ENCODE measurements around the gene PBX3. TPM values are rescaled to one million over a fixed set of nuclear protein-coding genes. Genes with fewer than 3 reads are reported as not detected.

The PBX3 gene
- total RNA-seq, 6 experiments from 2014 or later = 13.0 to 20.2 (median 15.0) TPM

DNA sequence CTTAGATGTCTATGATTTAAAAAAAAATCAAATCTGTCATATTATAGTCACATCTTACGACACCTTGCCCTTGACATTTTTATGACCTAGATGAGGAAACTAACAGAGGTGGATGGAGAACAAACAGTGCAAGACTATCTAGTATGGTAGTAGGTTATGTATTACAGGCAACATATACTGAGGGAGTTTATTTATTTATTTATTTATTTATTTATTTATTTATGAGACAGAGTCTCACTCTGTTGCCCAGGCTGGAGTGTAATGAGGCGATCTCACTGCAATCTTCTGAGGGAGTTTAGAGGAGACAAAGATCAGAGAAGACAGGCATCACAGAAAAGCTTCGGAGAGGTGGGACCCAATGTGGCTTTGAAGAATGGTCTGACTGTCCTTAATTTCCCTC lies 4.5 kb upstream of the PBX3 start:
- ATAC-seq (no peak), DNase-seq (no peak)
- H3K4me1 ChIP-seq = peaks cover 0 to 4% (median 0%) of the 10 kb centered on the region in 4 donors
- H3K4me3 ChIP-seq = no peak overlapping the region
- H3K9me3 ChIP-seq = no peaks in the 10 kb centered on the region
- H3K36me3 ChIP-seq = no peaks in the 10 kb centered on the region
- intact Hi-C loops (cut with DNase I) = no loop called here
- 92% methylated on average over 3 of the region's 3 CpGs for WGBS (ENCODE audit: insufficient coverage, low coverage, low lambda C conversion rate, missing lambda C conversion rate)
- TF ChIP-seq, protein P1, sequence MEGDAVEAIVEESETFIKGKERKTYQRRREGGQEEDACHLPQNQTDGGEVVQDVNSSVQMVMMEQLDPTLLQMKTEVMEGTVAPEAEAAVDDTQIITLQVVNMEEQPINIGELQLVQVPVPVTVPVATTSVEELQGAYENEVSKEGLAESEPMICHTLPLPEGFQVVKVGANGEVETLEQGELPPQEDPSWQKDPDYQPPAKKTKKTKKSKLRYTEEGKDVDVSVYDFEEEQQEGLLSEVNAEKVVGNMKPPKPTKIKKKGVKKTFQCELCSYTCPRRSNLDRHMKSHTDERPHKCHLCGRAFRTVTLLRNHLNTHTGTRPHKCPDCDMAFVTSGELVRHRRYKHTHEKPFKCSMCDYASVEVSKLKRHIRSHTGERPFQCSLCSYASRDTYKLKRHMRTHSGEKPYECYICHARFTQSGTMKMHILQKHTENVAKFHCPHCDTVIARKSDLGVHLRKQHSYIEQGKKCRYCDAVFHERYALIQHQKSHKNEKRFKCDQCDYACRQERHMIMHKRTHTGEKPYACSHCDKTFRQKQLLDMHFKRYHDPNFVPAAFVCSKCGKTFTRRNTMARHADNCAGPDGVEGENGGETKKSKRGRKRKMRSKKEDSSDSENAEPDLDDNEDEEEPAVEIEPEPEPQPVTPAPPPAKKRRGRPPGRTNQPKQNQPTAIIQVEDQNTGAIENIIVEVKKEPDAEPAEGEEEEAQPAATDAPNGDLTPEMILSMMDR (IDR thresholded peaks at IDR 0.05) = no peak
- TF ChIP-seq POLR2A (IDR thresholded peaks at IDR 0.05) = no peak
- no peak overlapping the region for H3K27ac ChIP-seq
- H3K27me3 ChIP-seq = no peaks in the 10 kb centered on the region

GRCh38 chr9:125743682-125744428 lies 3.3 kb upstream of the PBX3 start:
- H3K27ac ChIP-seq = no peak overlapping the region
- ATAC-seq = no peak
- 74% methylated on average over 5 of the region's 5 CpGs for WGBS (ENCODE audit: insufficient coverage, low coverage, low lambda C conversion rate, missing lambda C conversion rate)
- no peaks in the 10 kb centered on the region for H3K9me3 ChIP-seq
- intact Hi-C loops (cut with DNase I) = no loop called here
- H3K4me3 ChIP-seq = no peak overlapping the region
- no peak for TF ChIP-seq POLR2A (IDR thresholded peaks at IDR 0.05)
- TF ChIP-seq, protein P1 (IDR thresholded peaks at IDR 0.05) = no peak
- H3K4me1 ChIP-seq = peaks cover 0 to 6% (median 0%) of the 10 kb centered on the region in 4 donors
- H3K27me3 ChIP-seq = no peaks in the 10 kb centered on the region
- DNase-seq = no peak
- no peaks in the 10 kb centered on the region for H3K36me3 ChIP-seq

DNA sequence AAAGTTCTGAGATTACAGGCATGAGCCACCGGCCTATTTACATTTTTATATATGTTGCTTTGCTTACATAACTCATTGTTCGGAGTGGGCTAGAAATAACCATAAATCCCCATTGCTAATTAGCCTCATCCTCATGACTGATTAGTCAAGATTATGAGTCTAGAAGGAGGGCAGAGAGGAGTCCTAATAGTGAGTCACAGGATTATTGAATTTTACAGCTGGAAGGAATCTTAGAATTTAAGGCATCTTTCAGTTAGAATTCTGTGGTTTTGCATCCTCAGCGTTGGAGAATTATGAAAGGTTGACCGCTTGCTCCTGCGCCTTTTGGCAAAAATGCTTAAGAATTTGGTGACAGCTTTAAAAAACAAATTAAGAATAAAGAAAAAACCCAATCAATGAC lies 2.6 kb upstream of the PBX3 start:
- ATAC-seq (no peak), DNase-seq (no peak)
- Histone ChIP-seq H3K27ac (no peak overlapping the region), H3K27me3 (no peaks in the 10 kb centered on the region), H3K4me3 (no peak overlapping the region), H3K4me1 (peaks cover 0 to 13% (median 1%) of the 10 kb centered on the region in 4 donors), H3K36me3 (no peaks in the 10 kb centered on the region), H3K9me3 (no peaks in the 10 kb centered on the region)
- WGBS (ENCODE audit: insufficient coverage, low coverage, low lambda C conversion rate, missing lambda C conversion rate) = 89% methylated on average over 5 of the region's 5 CpGs
- intact Hi-C loops (cut with DNase I) = no loop called here
- TF ChIP-seq POLR2A (IDR thresholded peaks at IDR 0.05) = no peak
- TF ChIP-seq, protein P1 (IDR thresholded peaks at IDR 0.05) = no peak

GRCh38 chr9:125745018-125745417 lies 2.2 kb upstream of the PBX3 start:
- WGBS (ENCODE audit: insufficient coverage, low coverage, low lambda C conversion rate, missing lambda C conversion rate) = 67% methylated on average over 1 of the region's 1 CpG
- intact Hi-C loops (cut with DNase I) = no loop called here
- Histone ChIP-seq H3K4me1 (peaks cover 0 to 17% (median 3%) of the 10 kb centered on the region in 4 donors), H3K36me3 (no peaks in the 10 kb centered on the region), H3K4me3 (no peak overlapping the region), H3K9me3 (no peaks in the 10 kb centered on the region), H3K27ac (no peak overlapping the region), H3K27me3 (no peaks in the 10 kb centered on the region)
- DNase-seq (no peak), ATAC-seq (no peak)
- TF ChIP-seq POLR2A (IDR thresholded peaks at IDR 0.05) = no peak
- TF ChIP-seq, protein P1 (IDR thresholded peaks at IDR 0.05) = no peak
